GM13977 (cell line): ENCODE measurements around the gene LCOR.
"Not testable (repeated sequence)": the region's sequence is repeated elsewhere in the genome, so short reads cannot be mapped to it uniquely, and the experiment has no call there.

Experiments used
- DNase-seq: peaks from one replicate; pipeline ENCODE4 v3.0.0; 2012; ENCODE audit warnings: low spot score
- in situ Hi-C: fragments of 300-500 bp; cut with MboI; formaldehyde crosslinking; loops from one replicate; pipeline ENCODE4 v1.12.0; 2022; ENCODE audit warnings: low sequenced_read_pairs, low pct_unique_long_range_greater_than_20kb, mixed read lengths, inconsistent platforms; ENCODE audit not compliant: unreplicated experiment
- TF ChIP-seq, protein P1 (sequence below): IDR thresholded peaks from 2 replicates; pipeline ENCODE4 v1.5.1; 2012; ENCODE audit warnings: mild to moderate bottlenecking, control low read depth; ENCODE audit not compliant: insufficient read depth; ENCODE audit errors: extremely low read depth, missing control alignments

LCOR gene

GRCh38 chr10:96803288-96803664, 28.8 kb upstream of the LCOR start:
- DNase-seq: no peak
- TF ChIP-seq, protein P1, sequence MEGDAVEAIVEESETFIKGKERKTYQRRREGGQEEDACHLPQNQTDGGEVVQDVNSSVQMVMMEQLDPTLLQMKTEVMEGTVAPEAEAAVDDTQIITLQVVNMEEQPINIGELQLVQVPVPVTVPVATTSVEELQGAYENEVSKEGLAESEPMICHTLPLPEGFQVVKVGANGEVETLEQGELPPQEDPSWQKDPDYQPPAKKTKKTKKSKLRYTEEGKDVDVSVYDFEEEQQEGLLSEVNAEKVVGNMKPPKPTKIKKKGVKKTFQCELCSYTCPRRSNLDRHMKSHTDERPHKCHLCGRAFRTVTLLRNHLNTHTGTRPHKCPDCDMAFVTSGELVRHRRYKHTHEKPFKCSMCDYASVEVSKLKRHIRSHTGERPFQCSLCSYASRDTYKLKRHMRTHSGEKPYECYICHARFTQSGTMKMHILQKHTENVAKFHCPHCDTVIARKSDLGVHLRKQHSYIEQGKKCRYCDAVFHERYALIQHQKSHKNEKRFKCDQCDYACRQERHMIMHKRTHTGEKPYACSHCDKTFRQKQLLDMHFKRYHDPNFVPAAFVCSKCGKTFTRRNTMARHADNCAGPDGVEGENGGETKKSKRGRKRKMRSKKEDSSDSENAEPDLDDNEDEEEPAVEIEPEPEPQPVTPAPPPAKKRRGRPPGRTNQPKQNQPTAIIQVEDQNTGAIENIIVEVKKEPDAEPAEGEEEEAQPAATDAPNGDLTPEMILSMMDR: no peak
- in situ Hi-C loops: no loop called here

DNA sequence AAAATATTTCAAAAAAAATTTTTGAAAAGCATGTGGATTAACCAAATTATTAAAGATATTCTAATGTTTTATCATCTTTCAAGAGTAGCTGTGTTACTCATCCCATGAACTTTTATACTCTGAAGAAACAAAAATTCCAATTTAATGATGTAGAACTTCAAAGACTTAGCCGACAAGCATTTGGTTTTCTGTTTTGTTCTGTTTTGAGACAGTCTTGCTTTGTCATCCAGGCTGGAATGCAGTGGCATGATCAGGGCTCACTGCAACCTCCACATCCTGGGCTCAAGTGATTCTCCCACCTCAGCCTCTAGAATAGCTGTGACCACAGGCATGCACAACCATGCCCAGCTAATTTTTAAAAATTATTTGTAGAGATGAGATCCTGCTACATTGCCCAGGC, 17.8 kb upstream of the LCOR start:
- DNase-seq: no peak
- in situ Hi-C loops: no loop called here
- TF ChIP-seq, protein P1: no peak

DNA sequence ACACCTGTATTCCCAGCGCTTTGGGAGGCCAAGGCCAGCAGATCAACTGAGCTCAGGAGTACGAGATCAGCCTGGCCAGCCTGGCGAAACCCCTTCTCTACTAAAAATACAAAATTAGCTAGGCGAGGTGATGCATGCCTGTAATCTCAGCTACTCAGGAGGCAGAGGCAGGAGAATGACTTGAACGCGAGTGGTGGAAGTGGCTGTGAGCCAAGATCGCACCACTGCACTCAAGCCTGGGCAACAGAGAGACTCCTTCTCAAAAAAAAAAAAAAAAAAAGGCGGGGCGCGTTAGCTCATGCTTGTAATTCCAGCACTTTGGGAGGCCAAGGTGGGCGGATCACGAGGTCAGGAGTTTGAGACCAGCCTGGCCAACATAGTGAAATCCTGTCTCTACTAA, 13.1 kb upstream of the LCOR start:
- DNase-seq, in situ Hi-C loops: not testable (repeated sequence)

- in situ Hi-C loops: loop anchor here (10.0 kb wide), 2 partner anchors 56 to 176 kb away; no protein-coding TSS in a partner anchor
- DNase-seq: no peak
- TF ChIP-seq, protein P1: no peak
Measured at GRCh38 chr10:96820765-96821164, 11.3 kb upstream of the LCOR start.

DNA sequence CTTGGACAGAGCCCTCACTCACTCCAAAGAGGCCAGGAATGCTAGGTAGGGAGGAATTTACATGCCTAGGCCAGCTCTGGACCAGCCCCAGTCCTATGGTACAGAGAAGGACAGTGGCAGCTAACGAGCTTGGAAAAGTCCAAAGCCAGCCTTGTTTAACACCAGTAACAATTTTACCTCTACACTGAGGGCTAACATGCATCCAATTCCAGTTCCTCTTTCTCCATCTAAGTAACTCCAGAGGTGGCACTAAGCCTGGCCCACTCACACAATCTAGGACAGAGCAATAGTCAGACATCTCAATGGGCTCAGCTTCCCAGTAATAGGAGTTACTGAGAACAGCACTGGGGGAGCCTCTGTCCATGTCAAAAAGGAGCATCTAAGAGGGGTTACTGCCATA, 5.7 kb upstream of the LCOR start:
- DNase-seq: no peak
- in situ Hi-C loops: loop anchor here (10.0 kb wide), 2 partner anchors 62 to 182 kb away; no protein-coding TSS in a partner anchor
- TF ChIP-seq, protein P1: no peak

DNA sequence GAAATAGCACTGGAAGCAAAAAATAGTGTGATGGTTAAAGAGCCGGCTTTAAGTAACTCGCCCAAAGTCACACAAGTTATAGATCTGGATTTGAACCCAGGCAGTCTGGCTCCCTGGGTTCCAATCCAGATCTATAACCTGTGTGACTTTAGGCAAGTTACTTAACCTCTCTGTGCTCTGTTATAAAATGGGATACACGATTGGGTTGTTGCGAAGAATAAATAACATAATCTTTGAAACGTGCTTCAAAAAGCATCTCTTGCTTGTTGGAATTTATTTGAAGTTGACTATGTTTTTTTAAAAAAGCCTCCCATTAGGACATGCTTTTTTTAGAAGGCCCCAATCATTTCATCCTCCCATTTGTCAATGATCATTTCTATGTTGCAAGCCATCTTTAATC, 3.5 kb upstream of the LCOR start:
- DNase-seq: no peak
- TF ChIP-seq, protein P1: no peak
- in situ Hi-C loops: loop anchor here (10.0 kb wide), 2 partner anchors 64 to 184 kb away; no protein-coding TSS in a partner anchor

DNA sequence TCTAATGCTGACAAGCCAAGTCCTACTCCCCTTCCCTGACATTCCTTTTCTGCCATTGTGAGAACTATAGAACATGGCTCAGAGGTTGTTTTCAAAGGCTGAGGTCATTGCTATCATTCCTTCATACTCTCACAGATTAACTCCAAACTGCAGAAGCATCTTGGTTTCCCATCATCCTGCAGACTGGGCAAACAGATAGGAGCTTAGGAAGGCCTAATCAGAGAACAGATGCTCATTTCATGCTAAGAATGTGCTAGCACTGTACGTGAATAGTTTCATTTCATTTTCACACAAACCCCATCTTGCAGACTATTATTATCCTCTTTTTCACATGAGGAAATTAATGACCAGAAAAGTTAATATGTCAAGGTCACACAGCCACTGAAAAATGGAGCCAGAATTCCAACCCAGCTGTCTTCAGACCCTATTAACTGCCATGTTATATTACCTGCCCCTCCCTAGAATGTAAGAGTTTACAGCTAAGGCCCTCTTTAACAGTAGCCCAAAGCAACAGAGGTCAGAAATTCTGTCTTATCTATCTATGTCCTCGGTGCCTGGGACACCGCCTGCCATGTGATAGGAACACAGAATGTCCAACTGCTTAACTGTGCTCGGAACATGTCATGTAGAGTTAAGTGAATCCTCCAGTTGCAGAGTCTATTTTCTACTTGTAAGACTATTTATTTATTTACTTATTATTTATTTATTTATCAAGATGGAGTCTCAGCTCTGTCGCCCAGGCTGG, 2.9 kb upstream of the LCOR start:
- in situ Hi-C loops: loop anchor here (10.0 kb wide), 2 partner anchors 64 to 184 kb away; no protein-coding TSS in a partner anchor
- DNase-seq: no peak
- TF ChIP-seq, protein P1: no peak
